Neural progenitor cell (in vitro differentiated cells): ENCODE results near the gene SUMO3.

ENCODE experiments used
- EZH2 ChIP-seq: fragments of 200-600 bp; sonication (generic); IDR thresholded peaks from 2 replicates; pipeline ENCODE4 v1.6.1; 2017; ENCODE audit warnings: antibody characterized with exemption, mild to moderate bottlenecking, moderate library complexity
- EZH2phosphoT487 ChIP-seq: fragments of 200-600 bp; sonication (generic); IDR thresholded peaks from 2 replicates; pipeline ENCODE4 v1.6.1; 2017; ENCODE audit warnings: antibody characterized with exemption
- TF ChIP-seq, protein P1 (sequence below): fragments of 200-600 bp; sonication (generic); IDR thresholded peaks from 2 replicates; pipeline ENCODE4 v1.5.1; 2017; ENCODE audit warnings: antibody characterized with exemption, mild to moderate bottlenecking

DNA sequence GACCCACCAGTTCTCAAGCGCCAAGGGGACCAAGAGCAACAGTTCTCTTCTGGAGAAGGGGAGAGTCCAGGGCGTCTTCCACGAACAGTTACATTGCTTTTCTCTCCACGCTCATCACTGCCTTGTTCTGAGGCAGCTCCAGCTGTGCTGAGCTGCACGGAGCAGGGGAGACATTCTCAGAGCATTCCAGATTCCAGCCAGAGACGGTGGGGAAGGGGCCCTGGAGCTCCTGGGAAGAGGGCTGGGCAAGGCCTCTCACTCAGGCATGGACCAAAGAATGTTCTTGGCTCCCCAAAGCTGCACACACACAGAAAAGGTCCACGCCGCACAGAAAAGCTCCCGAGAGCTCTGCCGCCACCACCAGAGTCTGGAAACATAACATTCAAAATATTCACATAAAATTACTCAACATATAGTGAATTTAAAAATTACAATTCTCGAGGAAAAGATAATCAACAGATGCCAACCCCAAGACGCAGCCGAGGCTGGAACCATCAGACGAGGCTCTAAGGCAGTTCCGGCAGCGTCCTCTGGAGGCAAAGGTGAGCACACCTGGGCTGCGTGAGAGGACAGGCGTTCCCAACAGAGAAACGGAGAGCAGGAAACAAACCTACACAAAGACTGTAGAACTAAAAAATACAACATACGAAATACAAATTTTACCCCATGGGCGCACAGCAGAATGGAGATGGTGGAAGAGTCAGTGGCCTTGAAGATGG, 56.7 kb downstream of the SUMO3 start:
- TF ChIP-seq EZH2 (no peak), EZH2phosphoT487 (no peak)
- TF ChIP-seq, protein P1, sequence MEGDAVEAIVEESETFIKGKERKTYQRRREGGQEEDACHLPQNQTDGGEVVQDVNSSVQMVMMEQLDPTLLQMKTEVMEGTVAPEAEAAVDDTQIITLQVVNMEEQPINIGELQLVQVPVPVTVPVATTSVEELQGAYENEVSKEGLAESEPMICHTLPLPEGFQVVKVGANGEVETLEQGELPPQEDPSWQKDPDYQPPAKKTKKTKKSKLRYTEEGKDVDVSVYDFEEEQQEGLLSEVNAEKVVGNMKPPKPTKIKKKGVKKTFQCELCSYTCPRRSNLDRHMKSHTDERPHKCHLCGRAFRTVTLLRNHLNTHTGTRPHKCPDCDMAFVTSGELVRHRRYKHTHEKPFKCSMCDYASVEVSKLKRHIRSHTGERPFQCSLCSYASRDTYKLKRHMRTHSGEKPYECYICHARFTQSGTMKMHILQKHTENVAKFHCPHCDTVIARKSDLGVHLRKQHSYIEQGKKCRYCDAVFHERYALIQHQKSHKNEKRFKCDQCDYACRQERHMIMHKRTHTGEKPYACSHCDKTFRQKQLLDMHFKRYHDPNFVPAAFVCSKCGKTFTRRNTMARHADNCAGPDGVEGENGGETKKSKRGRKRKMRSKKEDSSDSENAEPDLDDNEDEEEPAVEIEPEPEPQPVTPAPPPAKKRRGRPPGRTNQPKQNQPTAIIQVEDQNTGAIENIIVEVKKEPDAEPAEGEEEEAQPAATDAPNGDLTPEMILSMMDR: peak; percentile 66
